NCI-H748 (cell line): ENCODE data around the gene PDXK.

ENCODE experiments used
- DNase-seq: peaks from one replicate; lab custom pipeline; 2025; ENCODE audit not compliant: unreplicated experiment; lab: John Stamatoyannopoulos, UW

Gene PDXK

GRCh38 chr21:43723648-43724047, 4.7 kb downstream of the PDXK start:
- no peak for DNase-seq

GRCh38 chr21:43726686-43727518, 8.0 kb downstream of the PDXK start:
- DNase-seq: no peak

GRCh38 chr21:43727519-43728153, 8.7 kb downstream of the PDXK start:
- no peak for DNase-seq

- DNase-seq: no peak
These were observed 9.2 kb downstream of the PDXK start for GRCh38 chr21:43728154-43728466.

GRCh38 chr21:43728467-43729390, 9.8 kb downstream of the PDXK start:
- DNase-seq: peak; percentile 77

GRCh38 chr21:43731476-43731875, 12.5 kb downstream of the PDXK start:
- DNase-seq: no peak

- DNase-seq: no peak
These were observed 13.2 kb downstream of the PDXK start for GRCh38 chr21:43731891-43732711.

- no peak for DNase-seq
These were observed 14.1 kb downstream of the PDXK start for GRCh38 chr21:43733060-43733459.

- DNase-seq: no peak
These were observed 14.7 kb downstream of the PDXK start for GRCh38 chr21:43733529-43734071.

GRCh38 chr21:43734131-43734927, 15.4 kb downstream of the PDXK start:
- no peak for DNase-seq

- no peak for DNase-seq
These were observed 15.9 kb downstream of the PDXK start for GRCh38 chr21:43734928-43735229.

- DNase-seq: no peak
These were observed 16.5 kb downstream of the PDXK start for GRCh38 chr21:43735236-43736091.

- DNase-seq: no peak
These were observed 17.4 kb downstream of the PDXK start for GRCh38 chr21:43736224-43736883.

GRCh38 chr21:43737158-43737950, 18.4 kb downstream of the PDXK start:
- no peak for DNase-seq

GRCh38 chr21:43739621-43740435, 20.9 kb downstream of the PDXK start:
- peak; percentile 4 for DNase-seq

GRCh38 chr21:43740497-43741156, 21.7 kb downstream of the PDXK start:
- peak; percentile 56 for DNase-seq
